ENCODE data around the gene APC. TPM values are rescaled to one million over a fixed set of nuclear protein-coding genes. Genes with fewer than 3 reads are reported as not detected.

APC gene
- total and polyA plus RNA-seq, 4 donors = 4.8 to 36.2 (median 24.4) TPM

GRCh38 chr5:112758676-112759075 lies 21.0 kb downstream of the APC start:
- no peaks in the 10 kb centered on the region for H3K27me3 ChIP-seq (ENCODE audit: control insufficient read depth in 4 of 4, insufficient read depth in 4 of 4, low read length in 3 of 4)
- peaks cover 0 to 6% (median 4%) of the 10 kb centered on the region in 4 donors for H3K36me3 ChIP-seq (ENCODE audit: control insufficient read depth in 4 of 4, insufficient read depth in 3 of 4, low read depth in 1 of 4, low read length in 3 of 4)
- DNase-seq (ENCODE audit: low spot score) = no peak
- peaks cover 0 to 5% (median 4%) of the 10 kb centered on the region in 4 donors for H3K4me1 ChIP-seq (ENCODE audit: control insufficient read depth in 4 of 4, insufficient read depth in 4 of 4, low read length in 3 of 4)
- no peak overlapping the region for H3K27ac ChIP-seq (ENCODE audit: low read depth in 1 of 2, low read length in 2 of 2)
- TF ChIP-seq SP1 (IDR thresholded peaks at IDR 0.05) (no peak), NR2F2 (IDR thresholded peaks at IDR 0.05) (no peak), FOXA2 (IDR thresholded peaks at IDR 0.05) (no peak), RXRA (IDR thresholded peaks at IDR 0.05) (no peak), EGR1 (IDR thresholded peaks at IDR 0.05; ENCODE audit: low read depth in 2 of 2) (no peak), JUND (IDR thresholded peaks at IDR 0.05) (no peak), FOXA1 (IDR thresholded peaks at IDR 0.05) (no peak), ZBTB33 (IDR thresholded peaks at IDR 0.05) (no peak), ATF3 (IDR thresholded peaks at IDR 0.05) (no peak), GABPA (IDR thresholded peaks at IDR 0.05 in 1 of 2, conservative IDR thresholded peaks at IDR 0.05 in 1 of 2) (no peak)
- TF ChIP-seq, protein P1, sequence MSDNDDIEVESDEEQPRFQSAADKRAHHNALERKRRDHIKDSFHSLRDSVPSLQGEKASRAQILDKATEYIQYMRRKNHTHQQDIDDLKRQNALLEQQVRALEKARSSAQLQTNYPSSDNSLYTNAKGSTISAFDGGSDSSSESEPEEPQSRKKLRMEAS (IDR thresholded peaks at IDR 0.05) = no peak
- no peaks in the 10 kb centered on the region for H3K9me3 ChIP-seq (ENCODE audit: control insufficient read depth in 4 of 4, low read length in 3 of 4)
- H3K9ac ChIP-seq (ENCODE audit: low read depth in 1 of 2, low read length in 2 of 2) = no peak overlapping the region
- H3K4me3 ChIP-seq (ENCODE audit: low read depth in 1 of 3, low read length in 3 of 3) = no peak overlapping the region
- WGBS = 86% methylated on average over 7 of the region's 7 CpGs

GRCh38 chr5:112762113-112762810 lies 24.6 kb downstream of the APC start:
- H3K4me3 ChIP-seq (ENCODE audit: low read depth in 1 of 3, low read length in 3 of 3) = no peak overlapping the region
- no peak for DNase-seq (ENCODE audit: low spot score)
- WGBS = 40% methylated on average over 1 of the region's 1 CpG
- no peaks in the 10 kb centered on the region for H3K27me3 ChIP-seq (ENCODE audit: control insufficient read depth in 4 of 4, insufficient read depth in 4 of 4, low read length in 3 of 4)
- peaks cover 2 to 10% (median 4%) of the 10 kb centered on the region in 4 donors for H3K36me3 ChIP-seq (ENCODE audit: control insufficient read depth in 4 of 4, insufficient read depth in 3 of 4, low read depth in 1 of 4, low read length in 3 of 4)
- no peak overlapping the region for H3K9ac ChIP-seq (ENCODE audit: low read depth in 1 of 2, low read length in 2 of 2)
- peaks cover 0 to 3% (median 2%) of the 10 kb centered on the region in 4 donors for H3K4me1 ChIP-seq (ENCODE audit: control insufficient read depth in 4 of 4, insufficient read depth in 4 of 4, low read length in 3 of 4)
- no peaks in the 10 kb centered on the region for H3K9me3 ChIP-seq (ENCODE audit: control insufficient read depth in 4 of 4, low read length in 3 of 4)
- no peak for TF ChIP-seq YY1 (IDR thresholded peaks at IDR 0.05)
- no peak for TF ChIP-seq FOXA2 (IDR thresholded peaks at IDR 0.05)
- TF ChIP-seq RXRA (IDR thresholded peaks at IDR 0.05) = no peak
- TF ChIP-seq ATF3 (IDR thresholded peaks at IDR 0.05) = no peak
- no peak for TF ChIP-seq REST (IDR thresholded peaks at IDR 0.05)
- H3K27ac ChIP-seq (ENCODE audit: low read depth in 1 of 2, low read length in 2 of 2) = no peak overlapping the region

Data from liver (tissue), 9 donors.